ENCODE results near the gene RASA3.

GRCh38 chr13:114153485-114154080, 21.2 kb upstream of the RASA3 start:
- TF ChIP-seq BRCA1 (IDR thresholded peaks at IDR 0.05): no peak
- no peak for TF ChIP-seq BRCA1 (CRISPR knock-in tag; IDR thresholded peaks at IDR 0.05)
- no peak for TF ChIP-seq CSDE1 (IDR thresholded peaks at IDR 0.05)
- TF ChIP-seq, protein P1, sequence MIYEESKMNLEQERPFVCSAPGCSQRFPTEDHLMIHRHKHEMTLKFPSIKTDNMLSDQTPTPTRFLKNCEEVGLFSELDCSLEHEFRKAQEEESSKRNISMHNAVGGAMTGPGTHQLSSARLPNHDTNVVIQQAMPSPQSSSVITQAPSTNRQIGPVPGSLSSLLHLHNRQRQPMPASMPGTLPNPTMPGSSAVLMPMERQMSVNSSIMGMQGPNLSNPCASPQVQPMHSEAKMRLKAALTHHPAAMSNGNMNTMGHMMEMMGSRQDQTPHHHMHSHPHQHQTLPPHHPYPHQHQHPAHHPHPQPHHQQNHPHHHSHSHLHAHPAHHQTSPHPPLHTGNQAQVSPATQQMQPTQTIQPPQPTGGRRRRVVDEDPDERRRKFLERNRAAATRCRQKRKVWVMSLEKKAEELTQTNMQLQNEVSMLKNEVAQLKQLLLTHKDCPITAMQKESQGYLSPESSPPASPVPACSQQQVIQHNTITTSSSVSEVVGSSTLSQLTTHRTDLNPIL (CRISPR knock-in tag; IDR thresholded peaks at IDR 0.05): no peak
- TF ChIP-seq SP1 (CRISPR knock-in tag; IDR thresholded peaks at IDR 0.05): no peak
- no peak for TF ChIP-seq KLF10 (CRISPR knock-in tag; IDR thresholded peaks at IDR 0.05)
- no peak for TF ChIP-seq CREBBP (IDR thresholded peaks at IDR 0.05; ENCODE audit: low read depth, low read length)
- TF ChIP-seq SP2 (IDR thresholded peaks at IDR 0.05; ENCODE audit: extremely low read depth, low read depth, low read length, poor library complexity, severe bottlenecking): no peak
- TF ChIP-seq POLR2A (conservative IDR thresholded peaks at IDR 0.05): no peak
- TF ChIP-seq ZBTB40 (IDR thresholded peaks at IDR 0.05): no peak
- TF ChIP-seq ZBTB40 (CRISPR knock-in tag; IDR thresholded peaks at IDR 0.05): no peak
- no peak for TF ChIP-seq ZBTB9 (CRISPR knock-in tag; IDR thresholded peaks at IDR 0.05)

Data from K562 (cell line).